Bronchial epithelial cell (primary cell): ENCODE results near the gene POU2F3. TPM values are rescaled to one million over a fixed set of nuclear protein-coding genes. Genes with fewer than 3 reads are reported as not detected.

Experiments used
- DNase-seq: peaks from one replicate; pipeline ENCODE4 v3.0.0-alpha.2; 2010; ENCODE audit warnings: low read depth
- FAIRE-seq: peaks from 2 replicates; lab custom pipeline; 2011; peaks lifted over from hg19 to GRCh38; lab: Jason Lieb, UNC
- H3K27me3 ChIP-seq: 2 replicates; pipeline ENCODE4 v1.5.1; 2011; ENCODE audit warnings: low read length; ENCODE audit not compliant: control insufficient read depth, insufficient read depth
- H3K36me3 ChIP-seq: 2 replicates; pipeline ENCODE4 v1.5.1; 2011; ENCODE audit warnings: low read length; ENCODE audit not compliant: control insufficient read depth, insufficient read depth
- H3K4me3 ChIP-seq: 2 replicates; pipeline ENCODE4 v1.5.1; 2011; ENCODE audit warnings: mild to moderate bottlenecking, low read depth, low read length, control low read depth
- CTCF ChIP-seq: IDR thresholded peaks from 2 replicates; pipeline ENCODE4 v1.5.1; 2011; ENCODE audit warnings: mild to moderate bottlenecking, moderate library complexity, low read length, control low read depth, inconsistent platforms; ENCODE audit not compliant: insufficient read depth, severe bottlenecking
- total RNA-seq: library from RNA; depleted of rRNA; stranded (reverse); fragments of >200 nt; gene quantifications from 2 replicates; pipeline ENCODE4 v1.2.1, GENCODE V29; 2014

The POU2F3 gene
- total RNA-seq, 1 donor from 2014 or later = not detected

GRCh38 chr11:120238968-120239620 lies 846 bp upstream of the POU2F3 start:
- no peak for TF ChIP-seq CTCF
- DNase-seq (no peak), FAIRE-seq (no peak)
- no peaks in the 10 kb centered on the region for H3K36me3 ChIP-seq
- no peak overlapping the region for H3K4me3 ChIP-seq
- H3K27me3 ChIP-seq = peaks cover 12% of the 10 kb centered on the region

- TF ChIP-seq CTCF = no peak
- H3K36me3 ChIP-seq = no peaks in the 10 kb centered on the region
- FAIRE-seq (no peak), DNase-seq (no peak)
- no peak overlapping the region for H3K4me3 ChIP-seq
- peaks cover 12% of the 10 kb centered on the region for H3K27me3 ChIP-seq
These were observed 926 bp downstream of the POU2F3 start for GRCh38 chr11:120240866-120241265.

- Histone ChIP-seq H3K36me3 (no peaks in the 10 kb centered on the region), H3K27me3 (peaks cover 12% of the 10 kb centered on the region), H3K4me3 (no peak overlapping the region)
- FAIRE-seq = no peak
- no peak for TF ChIP-seq CTCF
- DNase-seq = no peak
These were observed 1.3 kb downstream of the POU2F3 start for GRCh38 chr11:120241277-120241676.

- DNase-seq (no peak), FAIRE-seq (no peak)
- Histone ChIP-seq H3K4me3 (no peak overlapping the region), H3K27me3 (peaks cover 14% of the 10 kb centered on the region), H3K36me3 (no peaks in the 10 kb centered on the region)
- no peak for TF ChIP-seq CTCF
These were observed 3.3 kb downstream of the POU2F3 start for GRCh38 chr11:120243221-120243620.

GRCh38 chr11:120244476-120245365 lies 4.8 kb downstream of the POU2F3 start:
- DNase-seq (peak; percentile 68), FAIRE-seq (no peak)
- H3K27me3 ChIP-seq = peaks cover 12% of the 10 kb centered on the region
- no peak overlapping the region for H3K4me3 ChIP-seq
- no peak for TF ChIP-seq CTCF
- no peaks in the 10 kb centered on the region for H3K36me3 ChIP-seq
